Epithelial cell of proximal tubule (primary cell): ENCODE data around the gene SLC35B1. TPM values are rescaled to one million over a fixed set of nuclear protein-coding genes. Genes with fewer than 3 reads are reported as not detected.

Source experiments
- DNase-seq: peaks from one replicate; pipeline ENCODE4 v3.0.0-alpha.2; 2011; ENCODE audit warnings: low read depth
- H3K4me3 ChIP-seq: 2 replicates; pipeline ENCODE4 v1.5.1; 2011; ENCODE audit warnings: low read depth, mild to moderate bottlenecking, low read length
- total RNA-seq: library from RNA; depleted of rRNA; stranded (reverse); fragments of >200 nt; gene quantifications from 2 replicates; pipeline ENCODE4 v1.2.3, GENCODE V29; 2015
- TF ChIP-seq, protein P1 (sequence below): conservative IDR thresholded peaks from 2 replicates; pipeline ENCODE4 v1.5.1; 2012; ENCODE audit warnings: low read depth, mild to moderate bottlenecking, low read length

Gene SLC35B1
- total RNA-seq, 1 donor from 2014 or later: 72.0 TPM

DNA sequence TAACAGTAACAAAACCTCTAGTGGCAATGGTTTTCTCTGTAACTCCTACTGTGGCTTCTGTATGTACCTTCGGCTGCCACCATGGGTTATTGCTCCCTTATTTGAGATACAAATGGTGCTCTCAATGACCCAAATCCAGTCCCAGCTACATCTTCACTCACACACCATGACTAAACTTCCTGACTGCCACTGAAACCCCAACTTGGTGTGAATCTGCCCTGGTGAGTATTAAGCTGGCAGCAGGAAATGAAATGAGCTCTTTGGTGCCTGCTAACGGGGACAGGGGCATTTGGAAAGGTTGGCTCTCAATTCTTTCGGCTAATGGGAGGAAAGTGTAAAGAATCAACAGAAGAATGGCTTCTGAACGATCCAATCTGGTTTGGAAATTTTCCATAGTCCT lies 7.5 kb upstream of the SLC35B1 start:
- no peak overlapping the region for H3K4me3 ChIP-seq
- no peak for DNase-seq
- TF ChIP-seq, protein P1, sequence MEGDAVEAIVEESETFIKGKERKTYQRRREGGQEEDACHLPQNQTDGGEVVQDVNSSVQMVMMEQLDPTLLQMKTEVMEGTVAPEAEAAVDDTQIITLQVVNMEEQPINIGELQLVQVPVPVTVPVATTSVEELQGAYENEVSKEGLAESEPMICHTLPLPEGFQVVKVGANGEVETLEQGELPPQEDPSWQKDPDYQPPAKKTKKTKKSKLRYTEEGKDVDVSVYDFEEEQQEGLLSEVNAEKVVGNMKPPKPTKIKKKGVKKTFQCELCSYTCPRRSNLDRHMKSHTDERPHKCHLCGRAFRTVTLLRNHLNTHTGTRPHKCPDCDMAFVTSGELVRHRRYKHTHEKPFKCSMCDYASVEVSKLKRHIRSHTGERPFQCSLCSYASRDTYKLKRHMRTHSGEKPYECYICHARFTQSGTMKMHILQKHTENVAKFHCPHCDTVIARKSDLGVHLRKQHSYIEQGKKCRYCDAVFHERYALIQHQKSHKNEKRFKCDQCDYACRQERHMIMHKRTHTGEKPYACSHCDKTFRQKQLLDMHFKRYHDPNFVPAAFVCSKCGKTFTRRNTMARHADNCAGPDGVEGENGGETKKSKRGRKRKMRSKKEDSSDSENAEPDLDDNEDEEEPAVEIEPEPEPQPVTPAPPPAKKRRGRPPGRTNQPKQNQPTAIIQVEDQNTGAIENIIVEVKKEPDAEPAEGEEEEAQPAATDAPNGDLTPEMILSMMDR: no peak

DNA sequence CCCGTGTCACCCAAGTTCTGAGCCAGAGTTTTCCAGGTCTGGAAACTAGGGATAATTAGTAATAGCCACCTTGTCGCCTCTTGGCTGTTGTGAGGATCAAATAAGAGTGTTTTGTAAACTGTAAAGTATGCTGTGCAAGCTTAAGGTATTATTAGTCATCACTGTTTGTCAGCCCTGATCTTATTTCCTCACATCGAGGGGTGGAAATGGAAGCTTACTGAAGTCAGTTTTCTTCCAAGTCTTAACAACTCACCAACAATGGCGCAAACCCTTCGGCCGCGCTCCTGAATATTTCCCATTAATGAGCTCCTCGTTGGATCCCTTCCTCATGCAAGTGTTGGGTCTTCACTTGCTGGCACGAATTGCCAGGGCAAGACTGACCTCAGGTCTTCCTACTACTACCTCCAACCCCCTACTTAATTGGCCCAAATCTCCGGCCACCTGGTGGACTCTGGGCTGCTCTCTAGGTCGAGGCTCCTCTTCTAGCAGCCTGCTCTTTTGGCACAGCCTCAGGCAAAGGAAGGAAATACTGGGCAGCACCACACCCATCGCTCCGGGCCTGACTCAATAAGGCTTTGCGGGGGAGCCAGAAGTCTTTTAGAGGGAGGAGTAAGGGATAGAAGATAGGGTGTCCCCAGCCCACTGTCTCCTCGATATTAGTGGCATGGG lies 885 bp upstream of the SLC35B1 start:
- TF ChIP-seq, protein P1: no peak
- H3K4me3 ChIP-seq: peak overlapping the region; percentile 87
- no peak for DNase-seq

DNA sequence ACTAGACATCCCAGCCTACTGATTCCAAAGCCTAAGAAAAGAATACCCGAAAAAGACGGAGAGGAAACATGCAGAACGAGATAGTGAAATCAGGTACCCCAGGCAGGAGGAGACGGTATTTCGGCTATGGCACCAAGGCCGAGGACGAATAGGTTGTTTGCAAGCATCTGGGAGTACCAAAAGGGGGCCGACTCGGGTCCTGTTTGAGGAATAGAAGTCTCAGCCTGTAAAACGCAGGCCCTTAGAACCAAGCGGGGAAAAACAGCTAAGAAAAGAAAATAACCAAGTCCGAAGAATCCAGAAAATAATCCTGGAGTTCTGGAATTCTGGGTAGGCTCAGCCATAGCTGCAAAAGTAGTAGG lies 537 bp downstream of the SLC35B1 start:
- no peak for DNase-seq
- H3K4me3 ChIP-seq: peak overlapping the region; percentile 87
- TF ChIP-seq, protein P1: no peak

DNA sequence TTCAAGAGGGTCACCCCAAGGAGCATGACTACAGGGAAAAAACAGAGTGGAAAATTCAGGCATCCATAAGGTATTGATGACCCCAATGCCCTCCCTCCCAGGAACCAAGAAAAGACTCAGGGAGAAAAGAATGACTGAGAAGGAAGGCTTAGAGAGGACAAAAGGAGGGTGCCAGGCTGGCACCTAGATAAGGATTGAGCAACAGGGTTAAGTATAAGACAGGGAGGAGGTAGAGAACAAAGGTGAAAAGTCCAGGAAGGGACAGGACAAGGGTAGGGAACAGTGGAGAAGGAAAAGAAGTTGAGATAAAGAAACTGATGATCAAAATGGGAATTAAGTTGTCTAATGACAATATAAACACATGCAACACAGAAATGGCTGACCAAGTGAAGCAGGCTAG lies 2.5 kb downstream of the SLC35B1 start:
- TF ChIP-seq, protein P1: no peak
- H3K4me3 ChIP-seq: no peak overlapping the region

DNA sequence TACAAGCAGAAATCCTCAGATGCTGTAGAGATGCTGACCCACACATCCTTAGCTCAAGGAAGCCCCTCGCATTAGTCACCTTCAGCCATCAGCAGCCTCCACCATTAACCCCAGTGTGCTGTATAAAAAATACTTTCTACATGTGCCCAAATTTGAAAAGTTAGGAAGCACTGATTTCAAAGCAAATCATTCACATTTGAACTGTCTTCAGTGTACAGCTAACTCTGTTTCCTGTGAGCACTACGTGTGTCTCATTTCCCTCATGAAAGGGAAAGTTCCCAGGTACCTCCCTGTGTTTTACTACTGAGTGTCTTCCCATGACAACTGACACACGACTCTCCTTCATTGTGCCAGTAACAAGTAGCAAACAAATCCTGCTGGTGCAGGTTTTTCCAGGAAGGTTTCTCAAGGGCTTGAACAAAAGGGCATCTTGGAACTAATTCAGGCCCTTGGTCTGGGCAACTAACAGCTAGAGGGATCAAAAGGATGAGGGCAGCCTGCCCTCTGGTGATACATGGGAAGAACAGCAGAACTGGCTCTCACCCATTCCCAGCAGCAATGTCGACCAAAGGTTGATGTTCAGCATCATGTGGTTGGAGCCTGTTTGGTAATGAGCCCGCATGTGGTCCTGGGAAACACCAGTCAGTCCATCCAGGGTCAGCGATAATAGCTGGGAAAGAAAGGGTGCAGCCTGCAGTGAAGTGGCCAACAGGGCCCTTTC lies 4.0 kb downstream of the SLC35B1 start:
- TF ChIP-seq, protein P1: peak; percentile 82
- no peak overlapping the region for H3K4me3 ChIP-seq
- peak; percentile 46 for DNase-seq

More for the DNA sequence above, 2.5 kb downstream of the SLC35B1 start:
- no peak for DNase-seq

DNA sequence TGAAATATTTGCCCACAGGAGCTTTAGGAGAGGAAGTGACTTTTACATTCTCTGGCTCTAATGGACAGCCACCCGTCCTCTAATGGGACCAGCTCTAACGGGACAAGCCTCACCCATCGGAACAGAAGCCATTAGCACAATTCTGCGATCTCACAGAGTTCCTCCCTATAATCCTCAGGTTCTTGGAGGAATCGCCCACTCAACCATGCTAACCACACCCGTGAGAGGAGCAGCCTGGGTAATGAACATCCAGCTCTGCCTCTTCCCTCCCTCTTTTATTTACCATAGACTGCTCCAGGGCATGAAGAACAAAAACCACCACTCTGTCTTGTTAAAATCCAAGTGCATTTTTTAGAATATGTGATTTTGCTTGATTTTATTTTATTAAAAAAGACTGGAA lies 6.8 kb downstream of the SLC35B1 start:
- TF ChIP-seq, protein P1: no peak
- no peak overlapping the region for H3K4me3 ChIP-seq
- DNase-seq: no peak

DNA sequence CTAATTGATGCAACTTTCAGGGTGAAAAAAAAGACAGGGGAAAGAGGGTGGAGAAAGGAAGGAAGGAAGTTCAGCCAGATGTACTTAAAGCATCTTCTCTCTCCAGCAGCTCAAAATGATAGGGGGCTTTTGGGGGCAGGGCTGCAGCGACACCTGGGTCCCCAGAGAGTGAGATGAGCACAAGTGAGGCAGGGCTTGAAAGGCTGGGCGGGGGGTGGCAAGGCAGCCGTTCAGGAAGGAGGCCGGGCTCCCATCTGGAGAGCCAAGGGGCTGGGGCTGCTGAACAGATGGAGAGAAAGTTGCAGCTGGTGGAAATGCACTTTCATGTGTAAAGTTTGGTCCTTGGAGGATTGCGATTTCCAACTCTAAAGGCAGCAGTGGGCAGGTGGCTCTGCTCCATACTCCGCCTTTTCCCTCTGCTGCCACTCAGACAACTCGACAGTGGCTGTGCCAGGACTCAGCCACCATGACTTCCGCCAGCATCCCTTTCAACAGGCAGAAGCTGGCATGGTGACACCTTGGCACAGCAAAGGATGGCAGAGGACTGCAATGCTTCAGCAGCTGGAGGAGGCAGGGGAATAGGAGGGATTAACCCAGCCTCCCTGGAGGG lies 7.7 kb downstream of the SLC35B1 start:
- no peak overlapping the region for H3K4me3 ChIP-seq
- no peak for DNase-seq
- TF ChIP-seq, protein P1: no peak
